ENCODE results near the gene PPARA.

The PPARA gene

GRCh38 chr22:46280063-46280817 is 129.9 kb downstream of the PPARA start:
- no peak for DNase-seq

DNA sequence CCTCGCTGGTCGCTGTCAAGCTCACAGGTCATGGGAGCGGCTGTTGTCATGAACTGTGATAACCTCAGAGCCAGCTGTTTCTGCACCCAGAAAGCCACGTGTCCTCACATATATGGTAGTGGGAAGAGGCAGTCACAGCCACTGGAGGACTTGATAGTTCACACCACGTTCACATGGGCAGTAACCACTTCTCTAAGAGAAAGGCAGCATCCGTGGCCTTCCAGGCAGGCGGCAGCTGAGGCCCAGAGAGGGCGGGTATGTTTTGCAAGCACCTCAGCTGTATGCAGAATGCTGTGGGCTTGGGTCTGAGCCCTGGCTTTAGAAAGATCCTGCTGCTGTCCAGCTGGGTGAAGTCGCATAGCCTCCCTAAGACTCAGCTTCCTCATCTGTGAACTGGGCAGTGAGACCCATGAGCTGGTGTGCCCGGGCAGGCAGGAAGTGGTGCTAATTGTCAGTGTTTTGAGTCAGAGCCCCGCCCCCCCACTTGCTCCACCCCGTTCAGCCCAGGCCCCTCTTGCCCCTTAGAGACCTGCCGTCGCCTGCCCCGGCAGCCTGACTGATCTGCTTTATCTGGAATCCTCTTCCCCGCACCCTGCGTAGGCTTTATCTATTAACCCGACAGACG is 130.8 kb downstream of the PPARA start:
- no peak for DNase-seq

DNA sequence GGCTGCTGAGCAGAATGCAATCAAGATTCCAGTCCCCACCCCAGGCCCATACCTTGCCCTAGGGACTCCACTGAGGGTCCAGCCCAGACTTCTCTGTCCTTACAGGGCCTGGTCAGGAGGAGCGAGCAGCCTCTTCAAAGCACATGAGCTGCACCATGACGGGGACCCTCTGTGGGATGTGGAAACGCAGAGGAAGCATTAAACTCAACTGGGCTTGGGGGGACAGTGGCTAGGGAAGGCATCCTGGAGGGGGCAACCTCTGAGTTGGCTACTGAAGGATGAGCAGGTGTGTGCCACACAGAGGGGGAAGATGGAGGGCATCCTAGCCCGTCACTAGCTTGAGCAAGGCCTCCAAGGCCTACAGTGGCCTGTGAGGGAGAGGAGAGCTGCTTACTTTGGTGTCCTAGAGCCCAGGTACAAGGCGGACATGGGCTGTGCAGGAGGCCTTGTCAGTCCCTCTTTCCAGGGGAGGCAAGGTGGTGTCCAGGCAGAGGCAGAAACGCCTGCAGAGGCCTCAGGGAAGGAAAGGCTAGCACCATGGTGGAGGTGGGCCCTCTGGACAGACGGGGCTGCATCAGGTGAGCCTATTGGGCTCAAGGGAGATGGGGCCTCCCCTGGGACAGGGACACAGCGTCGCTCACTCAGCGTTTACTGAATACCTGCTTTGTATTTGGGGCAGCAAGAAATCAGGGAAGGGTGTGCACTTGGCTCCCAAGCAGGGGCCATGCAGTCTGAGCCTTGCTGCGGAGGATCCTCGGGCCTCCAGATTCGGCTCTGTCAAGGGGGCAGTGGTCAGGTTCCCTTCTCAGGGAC is 131.7 kb downstream of the PPARA start:
- no peak for DNase-seq

DNA sequence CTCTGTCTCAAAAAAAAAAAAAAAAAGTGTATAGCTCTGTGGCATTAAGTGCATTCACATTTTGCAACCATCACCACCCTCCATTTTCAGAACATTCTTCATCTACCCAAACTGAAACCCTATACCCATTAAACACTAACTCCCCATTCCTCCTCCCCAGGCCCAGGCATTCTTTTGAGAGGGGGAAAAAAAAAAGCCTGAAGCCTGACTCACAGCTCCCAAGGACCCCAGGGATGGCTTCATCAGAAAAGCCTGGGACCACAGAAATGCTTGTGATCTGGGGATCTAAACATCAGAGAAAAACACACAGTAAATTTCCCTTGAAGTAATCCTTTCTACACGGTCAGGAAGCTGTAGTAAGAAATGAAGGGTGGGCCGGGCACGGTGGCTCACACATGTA is 135.7 kb downstream of the PPARA start:
- DNase-seq = no peak

- DNase-seq = no peak
Measured at GRCh38 chr22:46286941-46287872, 136.9 kb downstream of the PPARA start.

DNA sequence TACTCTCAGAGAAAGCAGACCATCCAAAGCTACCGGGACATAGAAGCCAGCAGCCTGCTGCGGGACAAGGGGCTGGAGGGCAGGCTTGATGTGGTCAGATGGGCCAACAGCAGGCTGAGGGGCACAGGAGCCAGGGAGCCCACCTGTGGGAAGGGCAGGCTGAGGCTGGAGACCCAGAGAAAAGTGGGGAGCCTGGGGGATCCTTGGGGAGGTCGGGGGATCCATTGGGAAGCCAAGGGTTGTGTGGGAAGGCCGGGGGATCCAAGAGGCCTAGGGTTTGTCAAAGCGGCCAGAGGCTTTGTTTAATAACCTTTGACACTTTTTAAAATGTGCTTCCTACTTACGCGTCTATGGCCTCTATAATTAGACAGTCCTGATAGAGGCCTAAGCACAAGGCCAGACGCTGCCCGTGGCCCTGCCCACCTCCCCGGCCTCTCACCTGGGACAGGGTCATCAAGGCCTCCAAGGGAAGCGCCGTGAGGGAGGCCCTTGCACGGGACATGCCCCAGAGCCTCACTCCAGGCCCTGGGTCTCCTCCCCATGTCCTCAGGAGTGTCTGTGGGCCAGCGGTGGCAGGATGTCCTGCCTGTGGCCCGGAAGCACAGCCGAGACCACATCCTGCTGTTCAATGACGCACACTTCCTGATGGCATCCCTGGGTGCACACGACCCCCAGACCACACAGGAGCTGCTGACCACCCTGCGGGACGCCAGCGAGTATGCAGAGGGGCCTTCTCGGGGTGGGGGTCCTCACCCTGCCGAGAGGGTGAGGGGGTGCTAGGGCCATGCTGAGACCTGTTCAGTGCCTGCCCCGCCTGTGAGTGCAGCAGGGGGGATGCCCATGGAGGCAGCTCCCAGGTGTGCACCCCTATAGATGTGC is 137.8 kb downstream of the PPARA start:
- peak; percentile 57 for DNase-seq

- no peak for DNase-seq
Measured at GRCh38 chr22:46288846-46289243, 138.5 kb downstream of the PPARA start.

- no peak for DNase-seq
Measured at GRCh38 chr22:46289244-46289891, 139.0 kb downstream of the PPARA start.

DNA sequence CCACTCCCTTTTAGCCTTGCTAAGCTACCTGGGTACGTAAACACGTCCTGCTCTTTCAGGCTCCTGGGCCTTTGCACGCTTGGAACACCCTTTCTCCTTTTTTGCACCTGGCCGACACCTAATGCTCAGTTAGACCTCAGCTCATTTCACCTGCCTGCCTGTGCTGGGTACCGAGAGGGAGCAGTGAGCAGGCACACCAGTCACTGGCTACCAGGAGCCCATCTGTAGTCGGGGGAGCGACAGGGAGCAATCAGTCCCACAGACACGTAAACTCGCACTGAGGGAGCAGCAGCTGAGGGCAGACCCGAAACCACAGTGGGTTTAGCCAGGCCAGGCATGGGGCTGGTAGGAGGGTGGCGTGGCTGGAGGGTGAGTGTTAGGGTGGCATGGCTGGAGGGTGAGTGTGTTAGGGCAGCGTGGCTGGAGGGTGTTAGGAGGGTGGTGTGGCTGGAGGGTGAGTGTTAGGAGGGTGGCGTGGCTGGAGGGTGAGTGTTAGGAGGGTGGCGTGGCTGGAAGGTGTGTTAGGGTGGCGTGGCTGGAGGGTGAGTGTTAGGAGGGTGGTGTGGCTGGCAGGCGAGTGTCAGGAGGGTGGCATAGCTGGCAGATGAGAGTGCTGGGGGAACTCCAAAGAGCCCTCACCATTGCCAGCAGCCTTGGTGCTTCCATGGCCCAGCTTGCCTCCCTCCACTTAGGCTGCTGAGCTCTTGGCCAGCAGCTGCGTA is 140.0 kb downstream of the PPARA start:
- no peak for DNase-seq

- no peak for DNase-seq
Measured at GRCh38 chr22:46290843-46291785, 140.8 kb downstream of the PPARA start.

- no peak for DNase-seq
Measured at GRCh38 chr22:46292173-46292572, 141.8 kb downstream of the PPARA start.

DNA sequence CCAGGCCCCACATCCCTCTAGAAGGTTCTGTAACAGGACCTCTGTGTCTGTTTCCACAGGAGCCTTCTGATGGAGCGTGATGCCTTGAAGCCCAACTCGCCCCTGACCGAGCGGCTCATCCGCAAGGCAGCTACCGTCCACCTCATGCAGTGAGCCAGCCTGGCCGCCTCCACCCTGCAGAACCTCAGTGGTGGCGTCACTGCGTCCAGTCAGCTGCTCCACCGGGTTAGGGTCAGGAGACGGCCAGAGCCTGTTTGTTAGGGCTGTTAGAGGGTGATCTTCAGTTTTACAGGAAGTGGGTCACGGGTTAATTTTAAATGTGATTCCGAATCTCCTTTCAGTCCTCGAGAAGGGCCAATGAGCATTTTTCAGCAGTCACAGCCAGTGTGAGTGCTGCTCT is 142.4 kb downstream of the PPARA start:
- no peak for DNase-seq
